Right lung (tissue), 10 donors: Measurements from ENCODE around the gene DHH. TPM values are rescaled to one million over a fixed set of nuclear protein-coding genes. Genes with fewer than 3 reads are reported as not detected.
"Not testable (repeated sequence)": the region's sequence is repeated elsewhere in the genome, so short reads cannot be mapped to it uniquely, and the experiment has no call there.

Experiments
- DNase-seq, 2 donors: peaks; one replicate each; pipeline ENCODE4 v3.0.0-alpha.2; 2013
- long read RNA-seq, 8 donors: transcript quantifications; one replicate each; lab custom pipeline, GENCODE V29; 2026
- polyA plus RNA-seq, 5 donors: library from polyadenylated mRNA; unstranded; fragments of 120-200 nt; gene quantifications; one replicate each; pipeline versions ENCODE4 v1.2.1 to v1.2.3, GENCODE V29; 2013; ENCODE audit warnings: inconsistent platforms in 1 of 5, low replicate concordance in 1 of 5; ENCODE audit not compliant: insufficient read length in 5 of 5, insufficient read depth in 1 of 5

The DHH gene
- polyA plus RNA-seq, result 1 to 10 TPM in 1 of 5 donors, under 1 TPM in 4; 0.51 to 1.2 (median 0.60) TPM
- long read RNA-seq, donor 1, result 0 reads
- long read RNA-seq, donor 2, full-length matches to known transcripts, result 1 of 1 reads
- long read RNA-seq, donor 2, partial matches to known transcripts, result 0 of 1 reads
- long read RNA-seq, donor 2, other reads (novel, unspliced or antisense), result 0 of 1 reads
- long read RNA-seq, donor 3, result 0 reads
- long read RNA-seq, donor 4, result 0 reads
- long read RNA-seq, donor 5, result 0 reads
- long read RNA-seq, donor 6, result 0 reads
- long read RNA-seq, donor 7, full-length matches to known transcripts, result 1 of 1 reads
- long read RNA-seq, donor 7, partial matches to known transcripts, result 0 of 1 reads
- long read RNA-seq, donor 7, other reads (novel, unspliced or antisense), result 0 of 1 reads
- long read RNA-seq, donor 8, result 0 reads

DNA sequence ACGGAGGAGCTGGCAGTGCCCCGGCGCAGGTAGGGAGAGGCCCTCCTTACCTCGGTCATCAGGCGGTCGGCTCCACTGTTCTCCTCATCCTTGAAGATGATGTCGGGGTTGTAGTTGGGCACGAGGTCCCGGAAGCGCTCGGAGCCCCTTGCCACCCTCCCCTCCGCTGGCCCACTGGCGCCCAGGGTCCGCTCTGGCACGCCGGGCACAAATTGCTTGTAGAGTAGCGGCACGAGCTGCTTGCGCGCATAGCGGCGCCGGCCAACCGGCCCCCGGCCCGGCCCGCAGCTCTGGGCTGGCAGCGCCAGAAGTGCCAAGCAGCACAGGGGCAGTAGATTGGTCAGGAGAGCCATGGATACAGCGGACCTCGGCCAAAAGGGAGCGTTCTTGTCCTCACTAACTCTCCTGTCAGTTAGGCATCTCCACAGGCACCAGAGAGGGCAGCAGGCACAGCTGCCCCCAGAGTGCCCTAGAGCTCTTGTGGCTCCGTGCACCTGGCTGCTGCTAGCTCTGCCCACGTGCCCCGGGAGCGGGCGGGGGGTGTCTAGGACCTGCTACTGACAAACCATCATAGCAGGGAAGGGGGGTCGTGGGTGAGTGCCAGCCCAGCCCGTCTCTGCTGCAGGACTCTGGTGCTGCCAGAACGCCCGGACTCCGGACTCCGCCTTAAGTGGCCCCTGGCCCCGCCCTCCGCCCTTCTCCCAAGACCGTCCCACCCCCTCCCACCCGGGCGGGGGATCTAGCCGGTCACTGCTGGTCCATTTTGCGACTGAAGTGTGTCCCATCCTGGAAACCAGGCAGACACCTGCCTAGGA, at the start of gene DHH:
TSS of gene DHH (minus strand) at position 642 of the 815 bp plus-strand sequence. CDS start at position 353, 289 bp downstream.
- DNase-seq, result no peak

DNA sequence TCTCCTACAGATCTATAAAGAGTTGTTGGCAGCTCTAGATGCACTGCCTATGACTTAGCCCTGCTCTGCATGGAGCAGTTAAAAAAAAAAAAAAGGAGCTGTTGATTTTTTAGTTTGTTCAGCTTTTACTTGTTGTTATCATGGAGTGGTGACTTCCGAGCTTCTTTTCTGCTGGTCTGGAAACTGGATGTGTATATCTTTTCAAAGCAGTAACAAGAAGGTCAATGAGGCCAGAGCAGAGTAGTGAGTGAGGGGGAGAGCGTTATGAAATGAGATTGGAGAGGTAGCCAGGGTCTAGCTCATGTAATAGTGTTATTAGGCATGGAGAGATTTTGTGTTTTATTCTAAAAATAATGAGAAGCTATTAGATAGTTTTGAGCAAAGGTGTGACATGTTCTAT, 49.8 kb upstream of the DHH start:
- no peak for DNase-seq

DNA sequence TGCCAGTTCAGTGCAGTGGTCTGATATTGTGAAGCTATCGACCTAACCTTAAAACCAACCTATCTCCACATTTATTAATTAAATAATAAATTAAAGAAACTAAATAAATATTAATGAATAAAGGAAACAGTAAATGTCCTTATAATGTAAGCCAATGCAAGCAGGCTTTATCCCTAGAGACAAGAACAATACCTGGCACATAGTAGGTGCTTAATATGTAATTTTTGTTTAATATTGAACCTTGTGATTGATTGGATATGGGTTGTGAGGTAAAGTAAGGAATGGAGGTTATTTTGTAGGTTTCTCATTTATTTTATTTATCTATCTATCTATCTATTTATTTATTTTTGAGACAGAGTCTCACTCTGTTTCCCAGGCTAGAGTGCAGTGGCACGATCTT, 44.4 kb upstream of the DHH start:
- no peak for DNase-seq

DNA sequence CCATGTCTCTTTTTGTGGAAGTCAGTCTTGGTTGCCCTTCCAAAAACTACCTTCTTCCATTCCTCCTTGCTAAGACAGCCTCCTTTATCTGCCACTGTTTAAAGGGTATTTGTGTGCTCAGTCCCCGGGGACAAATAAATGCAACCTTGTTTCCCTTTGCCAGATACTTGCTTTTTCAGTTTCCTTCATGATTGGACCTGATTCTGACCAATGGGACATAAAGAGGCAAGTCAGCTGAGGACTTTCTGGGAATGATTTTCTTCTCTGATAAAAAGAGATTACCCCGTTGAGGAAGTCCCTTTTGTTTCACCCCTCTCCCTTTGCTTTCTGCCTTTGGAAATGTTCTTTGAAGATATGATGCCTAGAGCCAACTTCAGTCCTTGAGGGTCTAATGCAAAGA, 44.0 kb upstream of the DHH start:
- DNase-seq, result no peak

DNA sequence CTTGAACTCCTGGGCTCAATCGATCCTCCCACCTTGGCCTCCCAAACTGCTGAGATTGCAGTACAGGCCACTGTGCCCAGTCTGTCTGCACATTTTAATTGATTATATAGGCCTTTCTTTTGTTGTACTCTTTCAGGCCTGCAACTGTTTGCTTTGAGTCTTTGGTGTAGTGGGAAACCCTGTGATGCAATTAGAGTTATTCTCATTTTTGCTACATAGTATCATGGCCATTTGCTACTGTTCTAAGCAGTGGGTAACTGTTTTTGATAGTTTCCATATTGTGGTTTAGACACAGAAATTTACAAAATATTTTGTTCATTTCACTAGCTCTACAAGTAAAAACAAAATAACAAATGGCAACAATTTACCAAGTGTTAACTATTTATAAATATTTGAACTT, 42.9 kb upstream of the DHH start:
- DNase-seq, result no peak

DNA sequence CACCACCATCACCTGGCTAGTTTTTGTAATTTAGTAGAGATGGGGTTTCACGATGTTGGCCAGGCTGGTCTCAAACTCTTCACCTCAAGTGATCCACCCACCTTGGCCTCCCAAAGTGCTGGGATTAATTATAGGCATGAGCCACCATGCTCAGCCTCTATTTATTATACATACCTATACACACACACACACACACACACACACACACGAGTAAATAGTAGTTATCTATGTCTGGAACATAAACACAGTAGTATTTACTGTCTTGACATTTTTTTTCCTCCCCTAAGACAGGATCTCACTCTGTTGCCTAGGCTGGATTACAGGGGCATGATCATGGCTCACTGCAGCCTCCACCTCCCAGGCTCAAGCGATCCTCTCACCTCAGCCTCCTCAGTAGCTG, 42.4 kb upstream of the DHH start:
- DNase-seq, result not testable (repeated sequence)

DNA sequence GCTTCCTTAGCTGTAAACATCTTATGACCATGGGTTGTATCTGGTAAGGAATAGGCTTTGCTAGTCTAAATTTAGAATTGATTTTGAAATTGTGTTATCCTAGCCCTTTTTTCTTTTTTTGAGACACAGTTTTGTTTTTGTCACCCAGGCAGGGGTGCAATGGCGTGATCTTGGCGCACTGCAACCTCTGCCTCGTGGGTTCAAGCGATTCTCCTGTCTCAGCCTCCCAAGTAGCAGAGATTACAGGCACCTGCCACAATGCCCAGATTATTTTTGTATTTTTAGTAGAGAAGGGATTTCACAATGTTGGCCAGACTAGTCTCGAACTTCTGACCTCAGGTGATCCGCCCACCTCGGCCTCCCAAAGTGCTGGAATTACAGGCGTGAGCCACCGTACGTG, 39.0 kb upstream of the DHH start:
- no peak for DNase-seq

DNA sequence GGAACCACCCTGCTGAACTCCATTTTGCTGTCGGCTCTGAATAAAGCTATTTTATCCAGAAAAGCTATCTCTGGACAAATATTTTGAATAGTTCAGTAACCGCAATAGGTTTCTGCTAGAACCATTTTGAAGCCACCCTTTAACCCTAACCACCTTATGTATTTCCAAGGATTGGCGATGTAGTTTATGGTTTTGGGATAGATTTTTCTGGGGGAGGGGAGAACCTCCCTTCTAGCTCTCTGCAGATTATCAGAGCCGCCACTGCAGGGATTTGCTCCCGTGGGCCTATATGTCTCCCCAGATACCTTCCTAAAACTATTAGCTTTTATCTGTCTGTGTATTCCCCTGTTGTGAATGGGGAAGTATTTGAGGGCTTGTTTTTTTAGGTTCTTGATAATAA, 38.4 kb upstream of the DHH start:
- no peak for DNase-seq

DNA sequence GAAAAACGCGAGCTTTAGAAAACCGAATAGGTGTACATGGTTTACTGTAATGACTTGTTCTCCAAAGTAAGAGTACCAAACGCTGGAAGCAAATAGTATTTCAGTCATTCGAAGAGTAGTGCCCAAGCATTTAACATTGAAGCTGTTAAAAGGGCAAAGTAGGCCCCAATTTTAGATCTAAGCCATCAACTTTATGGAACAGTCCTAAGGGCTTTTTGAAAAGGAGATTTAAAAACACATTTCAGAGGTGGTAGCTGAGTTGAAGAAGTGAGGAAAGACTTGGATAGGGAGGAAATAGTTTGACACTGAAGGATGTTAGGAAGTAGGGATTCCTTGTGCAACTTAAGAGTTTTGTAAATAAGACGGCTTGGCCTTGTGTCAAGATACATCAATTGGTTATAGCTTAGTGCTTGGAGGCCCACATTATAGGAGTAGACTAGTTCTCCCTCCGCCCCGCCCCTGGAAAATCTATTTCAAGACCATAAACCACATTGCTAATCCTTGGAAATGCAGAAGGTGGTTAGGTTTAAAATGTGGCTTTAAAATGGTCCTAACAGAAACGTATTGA, 37.4 kb upstream of the DHH start:
- peak; percentile 44 to 49 for DNase-seq

DNA sequence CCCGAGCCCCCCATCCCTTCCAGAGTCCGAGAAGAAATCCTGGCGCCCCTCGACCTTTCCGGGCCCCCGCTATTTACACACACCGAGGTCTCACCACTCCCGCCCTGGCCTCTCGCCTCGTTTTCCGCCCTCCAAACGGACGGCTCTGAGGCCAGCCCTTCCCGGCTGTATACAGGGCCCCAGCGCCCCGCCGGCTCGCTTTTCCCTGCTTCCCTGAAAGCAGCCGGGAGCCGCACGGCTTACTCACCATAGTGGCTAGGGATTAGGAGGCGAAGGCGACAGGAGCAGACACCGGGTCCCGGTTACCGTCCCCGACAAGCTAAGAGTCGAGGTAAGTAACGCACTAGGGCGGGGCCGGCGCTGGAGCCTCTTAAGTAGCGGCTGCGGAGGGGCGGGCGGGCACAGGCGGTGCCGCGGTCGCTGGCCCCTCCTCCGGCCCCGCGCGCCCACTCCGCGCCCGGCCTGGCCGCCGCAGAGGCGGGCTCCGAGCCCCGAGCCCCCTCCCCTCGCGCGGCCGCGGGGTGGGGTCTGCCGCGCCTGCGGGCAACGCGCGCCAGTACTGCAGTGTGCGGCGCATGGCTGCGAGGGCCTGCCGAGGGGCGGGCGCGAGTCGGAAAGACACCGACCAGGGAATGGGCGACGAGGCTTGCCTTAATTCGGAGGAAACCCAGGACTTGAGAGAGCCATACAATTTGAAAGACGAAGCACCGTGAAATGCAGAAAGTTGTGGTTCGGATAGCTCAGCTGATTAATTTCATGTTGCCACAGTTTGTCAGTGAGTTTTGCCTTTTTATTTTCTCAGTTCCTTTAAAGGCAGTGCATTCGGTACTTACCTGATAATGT, 36.7 kb upstream of the DHH start, which contains the start of gene TUBA1B:
TSS of gene TUBA1B (minus strand) at position 345 of the 843 bp plus-strand sequence. CDS start at position 250, 95 bp downstream.
- DNase-seq, result peak; percentile 91

DNA sequence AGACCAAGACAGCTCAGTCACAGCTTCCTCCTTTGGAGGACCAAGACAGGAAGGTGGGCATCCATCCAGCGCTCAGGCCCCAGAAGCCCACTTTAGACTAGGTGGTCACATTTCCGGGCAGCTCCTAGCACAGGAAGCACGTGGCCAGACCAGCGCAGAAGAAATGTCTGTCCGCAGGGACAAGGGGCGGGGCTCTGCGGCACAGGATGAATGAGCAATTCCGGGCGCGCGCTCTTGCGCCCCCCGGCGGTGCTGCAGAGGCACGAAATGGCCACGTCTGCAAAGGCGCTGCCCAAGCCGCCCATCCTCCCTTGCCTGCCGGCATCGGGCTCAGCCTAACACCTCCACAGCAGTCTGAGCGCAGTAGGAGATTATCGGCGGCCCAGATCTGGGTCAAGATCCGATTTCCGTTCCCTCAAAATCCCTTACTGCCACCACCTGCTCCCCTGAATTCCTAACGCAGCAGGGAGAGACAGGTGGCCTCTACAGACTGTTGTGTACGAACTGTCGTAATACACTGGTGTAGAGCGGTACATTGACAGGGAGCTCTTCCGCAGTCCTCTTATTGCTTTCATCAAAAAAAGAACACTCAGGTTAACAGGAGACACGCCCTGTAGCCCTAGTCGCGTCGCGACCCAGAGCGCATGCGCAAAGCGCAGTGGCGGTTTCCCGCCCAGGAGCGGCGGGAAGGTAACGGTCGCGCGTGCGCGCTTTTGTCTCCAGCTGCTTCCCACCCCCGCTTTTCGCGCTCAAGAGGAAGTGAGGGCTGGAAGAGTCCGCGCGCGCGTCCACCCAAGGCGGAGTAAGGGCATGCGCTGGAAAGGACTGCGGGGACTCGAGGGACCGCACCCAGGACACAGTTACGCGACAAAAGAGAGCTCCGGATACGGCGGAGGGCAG, 35.8 kb upstream of the DHH start:
- DNase-seq, result peak; percentile 91 to 92

DNA sequence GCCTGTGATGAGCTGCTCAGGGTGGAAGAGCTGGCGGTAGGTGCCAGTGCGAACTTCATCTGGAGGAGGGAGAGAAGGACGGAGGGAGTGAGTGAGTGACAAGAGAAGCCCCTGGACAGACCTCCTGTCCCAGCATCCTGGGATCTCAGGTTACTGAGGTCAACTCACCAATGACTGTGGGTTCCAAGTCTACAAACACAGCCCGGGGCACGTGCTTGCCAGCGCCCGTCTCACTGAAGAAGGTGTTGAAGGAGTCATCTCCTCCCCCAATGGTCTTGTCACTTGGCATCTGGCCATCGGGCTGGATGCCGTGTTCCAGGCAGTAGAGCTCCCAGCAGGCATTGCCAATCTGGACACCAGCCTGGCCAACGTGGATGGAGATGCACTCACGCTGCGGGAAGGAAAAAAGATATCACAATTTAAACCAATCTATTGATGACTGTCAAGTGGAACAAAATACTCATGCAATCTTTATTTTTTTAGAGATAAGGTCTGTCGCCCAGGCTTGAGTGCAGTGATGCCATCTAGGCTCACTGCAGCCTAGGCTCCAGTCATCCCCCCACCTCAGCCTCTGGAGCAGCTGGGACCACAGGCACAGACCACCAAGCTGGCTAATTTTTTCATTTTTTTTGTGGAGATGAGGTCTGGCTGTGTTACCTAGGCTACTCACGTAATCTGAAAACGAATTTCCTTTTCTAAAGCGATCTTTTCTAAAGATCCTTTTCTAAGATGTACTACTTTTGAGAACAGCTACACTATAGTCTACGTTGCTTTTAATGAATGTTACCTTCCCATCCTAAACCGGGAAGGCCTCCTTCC, 34.9 kb upstream of the DHH start:
- no peak for DNase-seq

DNA sequence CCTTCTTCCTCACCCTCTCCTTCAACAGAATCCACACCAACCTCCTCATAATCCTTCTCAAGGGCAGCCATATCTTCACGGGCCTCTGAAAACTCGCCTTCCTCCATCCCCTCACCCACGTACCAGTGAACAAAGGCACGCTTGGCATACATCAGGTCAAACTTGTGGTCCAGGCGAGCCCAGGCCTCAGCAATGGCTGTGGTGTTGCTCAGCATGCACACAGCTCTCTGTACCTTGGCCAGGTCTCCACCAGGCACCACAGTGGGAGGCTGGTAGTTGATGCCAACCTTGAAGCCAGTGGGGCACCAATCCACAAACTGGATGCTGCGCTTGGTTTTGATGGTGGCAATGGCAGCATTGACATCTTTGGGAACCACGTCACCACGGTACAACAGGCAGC, 33.4 kb upstream of the DHH start:
- DNase-seq, result not testable (repeated sequence)

DNA sequence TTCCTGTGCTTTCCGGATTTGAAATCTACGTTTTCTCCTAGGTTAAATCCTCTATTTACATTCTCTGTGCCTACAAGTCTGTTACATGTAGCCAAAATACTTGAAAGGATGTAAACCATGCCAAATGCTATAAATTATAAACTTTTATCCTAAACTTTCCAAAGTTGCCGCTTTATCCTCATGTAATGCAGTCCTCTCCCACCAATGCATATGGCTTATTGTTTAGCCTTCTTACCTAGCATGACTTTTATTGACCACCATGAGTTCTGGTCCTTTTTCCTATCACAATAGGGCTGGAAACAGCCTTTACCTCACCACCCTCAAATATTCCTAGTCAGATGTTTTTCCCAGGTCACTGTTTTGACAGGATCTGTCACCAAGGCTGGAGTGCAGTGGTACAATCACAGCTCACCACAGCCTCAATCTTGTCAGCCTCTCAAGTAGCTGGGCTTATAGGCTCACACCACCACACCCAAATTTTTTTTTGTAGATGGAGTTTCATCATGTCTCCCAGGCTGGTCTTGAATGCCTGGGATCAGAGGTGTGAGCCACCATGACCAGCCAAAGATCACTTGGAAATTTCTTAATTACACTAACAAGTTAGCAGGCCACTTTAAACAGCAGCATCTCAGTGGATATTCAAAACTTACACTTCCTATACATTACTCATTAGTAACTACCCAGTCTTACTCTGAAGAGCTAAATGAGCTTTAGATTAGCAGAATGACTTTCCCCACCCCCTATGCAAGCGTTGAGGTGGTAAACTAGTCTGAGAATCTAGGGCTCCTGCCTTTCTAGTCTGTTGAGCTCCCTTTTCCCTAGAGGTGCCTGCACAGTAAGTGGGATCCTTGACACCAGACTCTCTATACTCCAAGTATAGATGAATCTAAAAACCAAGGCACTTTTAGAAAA, 32.5 kb upstream of the DHH start:
- DNase-seq, result no peak

DNA sequence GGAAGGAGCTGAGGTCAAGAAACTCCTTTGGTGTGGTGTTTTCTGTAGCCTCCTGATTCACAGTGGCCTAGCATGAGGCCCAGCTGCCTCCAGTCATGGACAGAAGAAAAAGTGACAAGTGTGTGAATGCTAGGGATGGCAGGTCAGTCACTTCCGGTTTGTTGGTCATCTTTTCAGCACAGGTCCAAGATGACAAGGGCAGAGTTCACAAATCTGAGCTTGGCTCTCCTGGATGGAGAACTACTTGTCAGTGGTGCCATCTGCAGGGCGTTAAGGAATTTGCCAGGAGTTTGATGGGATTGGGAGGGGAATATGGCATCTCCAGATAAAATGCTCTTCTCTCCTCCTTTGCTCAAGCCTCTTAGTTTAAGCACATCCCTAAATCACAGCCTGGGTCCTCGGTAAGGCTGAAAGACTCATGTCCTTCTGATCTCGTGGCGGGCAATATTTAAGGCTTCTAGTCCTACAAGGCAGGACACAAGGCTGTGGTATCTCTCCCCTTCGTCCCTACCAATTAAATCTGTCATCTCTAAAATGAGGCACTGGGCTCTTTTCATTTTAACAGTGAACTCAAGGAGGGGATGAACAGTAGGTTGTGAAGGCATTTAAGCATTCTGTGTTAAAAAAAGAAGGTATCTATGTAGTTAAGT, 26.6 kb upstream of the DHH start:
- peak in 1 of 2 donors; percentile 34 for DNase-seq

DNA sequence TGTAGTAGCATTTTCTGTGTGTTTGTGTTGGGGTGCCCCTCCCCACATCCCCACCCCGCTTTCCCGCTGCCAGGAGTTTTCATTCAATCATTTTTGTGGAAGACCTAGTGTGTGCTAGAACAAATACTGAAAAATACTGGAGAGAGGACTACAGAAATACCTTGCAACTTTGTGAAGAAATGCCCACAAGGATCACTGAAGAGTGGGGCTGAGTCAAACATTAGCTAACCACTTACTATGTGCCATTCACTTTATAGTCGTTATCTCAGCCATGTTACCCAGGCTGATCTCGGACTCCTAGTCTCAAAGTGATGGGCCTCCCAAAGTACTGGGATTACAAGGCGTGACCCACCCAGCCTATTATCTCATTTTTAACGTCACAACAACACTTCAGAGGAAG, 16.6 kb upstream of the DHH start:
- DNase-seq, result no peak

DNA sequence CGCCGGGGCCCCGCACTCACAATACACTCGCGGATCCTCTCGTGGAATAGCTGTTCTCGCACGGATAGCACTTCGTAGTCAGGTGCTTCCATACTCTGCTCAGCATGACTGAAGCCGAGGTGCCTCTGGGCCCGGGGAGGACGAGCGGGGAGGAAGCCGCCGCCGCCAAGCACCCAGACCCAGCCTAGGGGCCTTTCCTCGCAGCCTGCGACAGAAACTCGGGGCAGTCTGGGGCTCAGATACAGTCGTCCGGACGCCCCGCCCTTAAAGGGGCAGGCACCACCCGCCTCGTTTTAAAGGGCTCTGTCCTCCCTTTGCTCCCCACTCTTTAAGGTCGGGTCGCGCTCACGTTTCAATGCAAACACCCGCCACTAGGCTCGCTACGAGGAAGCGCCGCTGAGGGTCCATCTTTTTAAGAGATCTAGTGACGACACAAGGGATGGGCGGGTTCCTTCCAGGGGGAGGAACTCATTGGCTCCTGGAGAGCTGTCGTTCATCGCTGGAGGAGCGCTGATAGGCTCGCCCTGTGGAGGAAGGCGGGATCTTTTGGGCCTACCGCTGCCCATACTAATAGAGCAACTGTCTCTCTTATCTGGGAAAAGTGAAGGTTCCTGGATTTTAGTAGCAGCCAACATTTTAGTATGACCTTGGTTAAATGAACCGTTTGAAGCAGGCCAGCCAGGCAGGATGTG, 16.0 kb upstream of the DHH start, which contains the start of gene LMBR1L:
TSS of gene LMBR1L (minus strand) at position 384 of the 692 bp plus-strand sequence. CDS start at position 92, 292 bp downstream.
- DNase-seq, result peak; percentile 95 to 98
